HEK293 (cell line): ENCODE data around the gene TGM6.

Experiments
- CTCF ChIA-PET: fragments of 350-600 bp; formaldehyde crosslinking; extraction: SDS; loops from one replicate; lab custom pipeline; 2021; ENCODE audit warnings: antibody characterized with exemption; lab: Yijun Ruan, JAX
- POLR2A ChIA-PET: fragments of 300-600 bp; formaldehyde crosslinking; extraction: SDS; loops from one replicate; lab custom pipeline; 2020; ENCODE audit warnings: antibody characterized with exemption, inconsistent platforms; lab: Yijun Ruan, JAX
- H3K27ac ChIP-seq: fragments of 200-500 bp; sonication (Bioruptor generic); 2 replicates; pipeline ENCODE4 v1.5.1; 2014; ENCODE audit warnings: low read depth, low read length, control low read depth, inconsistent platforms; ENCODE audit errors: extremely low read depth
- H3K36me3 ChIP-seq, 2 experiments: fragments of 200-500 bp in 1 of 2; sonication (Bioruptor generic) in 1 of 2; 1 replicate in 1 of 2; 2 replicates in 1 of 2; pipeline ENCODE4 v1.5.1; 2014 to 2017; ENCODE audit warnings: inconsistent platforms in 2 of 2, low read length in 2 of 2; ENCODE audit not compliant: control insufficient read depth in 2 of 2, insufficient read depth in 1 of 2
- H3K4me1 ChIP-seq: fragments of 200-500 bp; sonication (Bioruptor generic); 2 replicates; pipeline ENCODE4 v1.5.1; 2014; ENCODE audit warnings: mild to moderate bottlenecking, low read length, inconsistent platforms; ENCODE audit not compliant: control insufficient read depth, insufficient read depth
- H3K4me3 ChIP-seq: 2 replicates; pipeline ENCODE4 v1.5.1; 2011; ENCODE audit warnings: low read depth, mild to moderate bottlenecking, control low read depth, low read length, moderate library complexity
- H3K9me3 ChIP-seq: fragments of 200-500 bp; sonication (Bioruptor generic); 2 replicates; pipeline ENCODE4 v1.5.1; 2014; ENCODE audit warnings: low read depth, low read length, inconsistent platforms; ENCODE audit not compliant: control insufficient read depth, insufficient read depth
- FEZF1 ChIP-seq: fragments of 450-650 bp; formaldehyde crosslinking; IDR thresholded peaks from 2 replicates; pipeline ENCODE4 v1.5.1; 2016; ENCODE audit warnings: missing biosample characterization, missing genetic modification characterization
- GFI1B ChIP-seq: fragments of 450-650 bp; formaldehyde crosslinking; IDR thresholded peaks from 2 replicates; pipeline ENCODE4 v1.5.1; 2016; ENCODE audit warnings: missing biosample characterization, missing genetic modification characterization
- GLIS2 ChIP-seq: fragments of 450-650 bp; formaldehyde crosslinking; IDR thresholded peaks from 2 replicates; pipeline ENCODE4 v1.5.1; 2016; ENCODE audit warnings: missing biosample characterization, missing genetic modification characterization
- HOXC10 ChIP-seq: sonication (generic); formaldehyde crosslinking; IDR thresholded peaks from 2 replicates; pipeline ENCODE4 v1.8.1; 2023; ENCODE audit warnings: mild to moderate bottlenecking, missing genetic modification reagents
- KLF16 ChIP-seq: fragments of 450-650 bp; formaldehyde crosslinking; IDR thresholded peaks from 2 replicates; pipeline ENCODE4 v1.5.1; 2017; ENCODE audit warnings: missing biosample characterization, missing genetic modification characterization
- KLF9 ChIP-seq: fragments of 450-650 bp; formaldehyde crosslinking; IDR thresholded peaks from 2 replicates; pipeline ENCODE4 v1.5.1; 2016; ENCODE audit warnings: missing biosample characterization, missing genetic modification characterization, low read depth
- MEIS1 ChIP-seq: sonication (generic); formaldehyde crosslinking; IDR thresholded peaks from 2 replicates; pipeline ENCODE4 v1.8.1; 2022; ENCODE audit warnings: missing genetic modification reagents, mild to moderate bottlenecking, borderline replicate concordance
- PBX3 ChIP-seq: sonication (generic); formaldehyde crosslinking; IDR thresholded peaks from 2 replicates; pipeline ENCODE4 v1.8.1; 2022; ENCODE audit warnings: mild to moderate bottlenecking, moderate library complexity, missing genetic modification reagents
- TCF7L2 ChIP-seq: IDR thresholded peaks from 2 replicates; pipeline ENCODE4 v1.6.1; 2011; ENCODE audit warnings: low read depth, mild to moderate bottlenecking, inconsistent platforms, low read length, moderate library complexity, borderline replicate concordance
- ZFP41 ChIP-seq: fragments of 450-650 bp; formaldehyde crosslinking; IDR thresholded peaks from 2 replicates; pipeline ENCODE4 v1.5.1; 2016; ENCODE audit warnings: missing biosample characterization, missing genetic modification characterization, borderline replicate concordance
- ZNF248 ChIP-seq: fragments of 450-650 bp; formaldehyde crosslinking; IDR thresholded peaks from 2 replicates; pipeline ENCODE4 v1.5.1; 2017; ENCODE audit warnings: missing biosample characterization, missing genetic modification characterization
- ZNF280D ChIP-seq: fragments of 450-650 bp; formaldehyde crosslinking; IDR thresholded peaks from 2 replicates; pipeline ENCODE4 v1.5.1; 2016; ENCODE audit warnings: missing biosample characterization, missing genetic modification characterization
- ZNF292 ChIP-seq: fragments of 450-650 bp; formaldehyde crosslinking; IDR thresholded peaks from 2 replicates; pipeline ENCODE4 v1.5.1; 2016; ENCODE audit warnings: low read depth, missing biosample characterization, missing genetic modification characterization, borderline replicate concordance
- ZNF335 ChIP-seq: fragments of 450-650 bp; formaldehyde crosslinking; conservative IDR thresholded peaks from 2 replicates; pipeline ENCODE4 v1.5.1; 2016; ENCODE audit warnings: missing biosample characterization, missing genetic modification characterization
- ZNF544 ChIP-seq: fragments of 450-650 bp; formaldehyde crosslinking; IDR thresholded peaks from 2 replicates; pipeline ENCODE4 v1.5.0; 2017; ENCODE audit warnings: missing biosample characterization, missing genetic modification characterization
- ZNF76 ChIP-seq: fragments of 450-650 bp; formaldehyde crosslinking; IDR thresholded peaks from 2 replicates; pipeline ENCODE4; 2016; ENCODE audit warnings: low read depth, missing biosample characterization, missing genetic modification characterization, borderline replicate concordance
- ZNF776 ChIP-seq: fragments of 450-650 bp; formaldehyde crosslinking; IDR thresholded peaks from 2 replicates; pipeline ENCODE4 v1.5.0; 2017; ENCODE audit warnings: missing biosample characterization, missing genetic modification characterization, borderline replicate concordance
- ZNF777 ChIP-seq: fragments of 450-650 bp; formaldehyde crosslinking; IDR thresholded peaks from 2 replicates; pipeline ENCODE4 v1.5.1; 2017; ENCODE audit warnings: missing biosample characterization, missing genetic modification characterization, borderline replicate concordance
- TF ChIP-seq, protein P1 (sequence below): fragments of 450-650 bp; IDR thresholded peaks from 2 replicates; pipeline ENCODE4 v1.5.1; 2018; ENCODE audit warnings: missing biosample characterization, mild to moderate bottlenecking, missing genetic modification characterization
- TF ChIP-seq, protein P2 (sequence below): fragments of 450-650 bp; formaldehyde crosslinking; IDR thresholded peaks from 2 replicates; pipeline ENCODE4 v1.5.0; 2017; ENCODE audit warnings: missing biosample characterization, missing genetic modification characterization, borderline replicate concordance

The TGM6 gene

DNA sequence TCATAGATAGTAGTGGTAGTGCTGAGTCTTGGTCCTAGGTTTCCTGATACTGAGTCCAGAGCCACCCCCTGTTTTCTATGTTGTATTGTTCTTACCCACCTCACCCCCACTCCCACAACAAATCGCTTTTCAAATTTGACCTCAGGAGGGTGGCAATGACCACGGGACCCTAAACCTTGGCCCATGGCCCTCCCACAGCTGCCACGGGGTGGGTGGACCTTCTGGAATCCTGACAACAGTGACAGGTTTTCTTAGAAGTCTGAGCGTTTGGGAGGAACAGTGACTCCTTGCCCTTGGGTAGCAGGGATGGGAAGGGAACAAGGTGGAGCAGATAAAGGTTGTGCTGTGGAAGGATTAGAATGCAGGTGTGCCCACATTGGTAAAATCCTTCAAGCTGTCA is 48.0 kb upstream of the TGM6 start:
- Histone ChIP-seq H3K27ac (no peak overlapping the region), H3K4me3 (no peak overlapping the region)
- no peak for TF ChIP-seq GLIS2 (tag by site-specific recombination)
- no peak for TF ChIP-seq MEIS1 (CRISPR knock-in tag)
- TF ChIP-seq, all 188 proteins: peak for 0
- Histone ChIP-seq H3K9me3 (no peaks in the 10 kb centered on the region), H3K36me3 (no peaks in the 10 kb centered on the region), H3K4me1 (0 out of 2 replicates have a peak, but pooled peaks cover 3% of the 10 kb centered on the region)
- CTCF ChIA-PET, result interaction anchor here (0.7 to 1.4 kb wide), 2 partner anchors 55 to 123 kb away, joined by 4 read pairs; no protein-coding TSS in a partner anchor
- POLR2A ChIA-PET, result no interaction called here

DNA sequence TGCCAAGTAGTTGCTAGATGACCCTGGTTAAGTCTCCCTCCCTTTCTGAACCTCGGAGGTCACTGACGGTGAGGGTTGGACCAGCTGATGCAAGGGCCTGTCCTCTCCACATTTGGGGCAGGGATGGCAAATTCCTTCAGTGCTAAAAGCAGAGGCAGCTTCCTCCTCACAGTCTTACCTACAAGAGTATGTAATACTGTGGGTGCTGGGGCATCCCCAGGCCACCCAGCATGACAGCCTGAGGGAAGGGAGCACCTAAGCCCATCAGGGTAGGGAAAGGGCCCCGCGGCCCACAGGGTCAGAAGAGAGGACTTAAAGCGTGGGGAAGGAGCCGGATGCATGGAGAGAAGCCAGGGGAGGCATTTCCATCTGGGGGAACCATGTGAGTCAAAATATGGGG is 46.9 kb upstream of the TGM6 start:
- no peaks in the 10 kb centered on the region for H3K9me3 ChIP-seq
- H3K4me1 ChIP-seq, result 0 out of 2 replicates have a peak, but pooled peaks cover 3% of the 10 kb centered on the region
- TF ChIP-seq FEZF1 (tag by site-specific recombination) (no peak), ZNF292 (no peak)
- TF ChIP-seq, protein P1, sequence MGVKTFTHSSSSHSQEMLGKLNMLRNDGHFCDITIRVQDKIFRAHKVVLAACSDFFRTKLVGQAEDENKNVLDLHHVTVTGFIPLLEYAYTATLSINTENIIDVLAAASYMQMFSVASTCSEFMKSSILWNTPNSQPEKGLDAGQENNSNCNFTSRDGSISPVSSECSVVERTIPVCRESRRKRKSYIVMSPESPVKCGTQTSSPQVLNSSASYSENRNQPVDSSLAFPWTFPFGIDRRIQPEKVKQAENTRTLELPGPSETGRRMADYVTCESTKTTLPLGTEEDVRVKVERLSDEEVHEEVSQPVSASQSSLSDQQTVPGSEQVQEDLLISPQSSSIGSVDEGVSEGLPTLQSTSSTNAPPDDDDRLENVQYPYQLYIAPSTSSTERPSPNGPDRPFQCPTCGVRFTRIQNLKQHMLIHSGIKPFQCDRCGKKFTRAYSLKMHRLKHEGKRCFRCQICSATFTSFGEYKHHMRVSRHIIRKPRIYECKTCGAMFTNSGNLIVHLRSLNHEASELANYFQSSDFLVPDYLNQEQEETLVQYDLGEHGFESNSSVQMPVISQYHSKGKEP (tag by site-specific recombination), result no peak
- TF ChIP-seq, protein P2, sequence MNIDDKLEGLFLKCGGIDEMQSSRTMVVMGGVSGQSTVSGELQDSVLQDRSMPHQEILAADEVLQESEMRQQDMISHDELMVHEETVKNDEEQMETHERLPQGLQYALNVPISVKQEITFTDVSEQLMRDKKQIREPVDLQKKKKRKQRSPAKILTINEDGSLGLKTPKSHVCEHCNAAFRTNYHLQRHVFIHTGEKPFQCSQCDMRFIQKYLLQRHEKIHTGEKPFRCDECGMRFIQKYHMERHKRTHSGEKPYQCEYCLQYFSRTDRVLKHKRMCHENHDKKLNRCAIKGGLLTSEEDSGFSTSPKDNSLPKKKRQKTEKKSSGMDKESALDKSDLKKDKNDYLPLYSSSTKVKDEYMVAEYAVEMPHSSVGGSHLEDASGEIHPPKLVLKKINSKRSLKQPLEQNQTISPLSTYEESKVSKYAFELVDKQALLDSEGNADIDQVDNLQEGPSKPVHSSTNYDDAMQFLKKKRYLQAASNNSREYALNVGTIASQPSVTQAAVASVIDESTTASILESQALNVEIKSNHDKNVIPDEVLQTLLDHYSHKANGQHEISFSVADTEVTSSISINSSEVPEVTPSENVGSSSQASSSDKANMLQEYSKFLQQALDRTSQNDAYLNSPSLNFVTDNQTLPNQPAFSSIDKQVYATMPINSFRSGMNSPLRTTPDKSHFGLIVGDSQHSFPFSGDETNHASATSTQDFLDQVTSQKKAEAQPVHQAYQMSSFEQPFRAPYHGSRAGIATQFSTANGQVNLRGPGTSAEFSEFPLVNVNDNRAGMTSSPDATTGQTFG (tag by site-specific recombination), result no peak
- ChIA-PET POLR2A (no interaction called here), CTCF (interaction anchor here (1.4 kb wide), 1 partner anchor 53 kb away, joined by 4 read pairs; no protein-coding TSS in a partner anchor)
- no peak overlapping the region for H3K4me3 ChIP-seq
- H3K27ac ChIP-seq, result no peak overlapping the region
- no peaks in the 10 kb centered on the region for H3K36me3 ChIP-seq

DNA sequence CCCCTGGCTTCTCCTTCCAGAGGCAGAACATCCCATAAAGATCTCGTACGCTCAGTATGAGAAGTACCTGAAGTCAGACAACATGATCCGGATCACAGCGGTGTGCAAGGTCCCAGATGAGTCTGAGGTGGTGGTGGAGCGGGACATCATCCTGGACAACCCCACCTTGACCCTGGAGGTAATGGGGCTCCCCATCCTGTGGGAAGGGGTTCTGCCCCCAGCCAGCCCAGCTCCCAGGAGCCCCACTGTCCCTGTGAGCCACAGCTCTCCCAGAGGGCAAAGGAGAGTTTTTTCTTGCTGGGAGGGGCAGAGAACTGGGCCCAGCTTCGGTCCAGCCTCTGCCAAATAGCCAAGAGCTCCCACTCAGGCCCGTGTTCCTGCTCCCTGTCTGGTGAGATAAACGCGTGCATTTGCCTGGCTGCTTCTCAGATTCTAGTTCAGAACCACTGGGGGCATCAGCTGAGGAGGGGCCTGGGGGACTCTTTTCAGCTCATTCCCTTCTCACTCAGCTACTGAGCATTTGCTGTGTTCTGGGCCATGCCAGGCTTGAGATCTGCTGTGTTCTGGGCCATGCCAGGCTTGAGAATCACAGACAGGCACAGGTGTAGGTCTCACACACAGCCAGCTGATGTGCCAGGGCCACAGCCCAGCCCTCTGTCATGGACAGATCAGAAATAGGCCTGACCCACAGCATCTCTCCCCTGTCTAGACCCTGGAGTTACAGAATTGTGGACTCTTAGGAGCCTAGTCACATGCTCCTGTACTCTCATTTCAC is 45.4 kb upstream of the TGM6 start:
- Histone ChIP-seq H3K27ac (no peak overlapping the region), H3K4me3 (no peak overlapping the region), H3K36me3 (no peaks in the 10 kb centered on the region), H3K9me3 (no peaks in the 10 kb centered on the region), H3K4me1 (no peaks in the 10 kb centered on the region)
- ChIA-PET POLR2A (no interaction called here), CTCF (no interaction called here)
- TF ChIP-seq GFI1B (tag by site-specific recombination), result no peak
- TF ChIP-seq ZNF76 (tag by site-specific recombination), result no peak
- no peak for TF ChIP-seq ZNF776 (tag by site-specific recombination)
- no peak for TF ChIP-seq ZNF544 (tag by site-specific recombination)
- TF ChIP-seq ZNF280D, result no peak
- no peak for TF ChIP-seq ZNF777 (tag by site-specific recombination)
- no peak for TF ChIP-seq ZFP41 (tag by site-specific recombination)
- TF ChIP-seq KLF9 (tag by site-specific recombination), result no peak
- no peak for TF ChIP-seq ZNF335
- TF ChIP-seq KLF16, result no peak
- TF ChIP-seq, protein P1 (tag by site-specific recombination), result no peak
- no peak for TF ChIP-seq TCF7L2
- no peak for TF ChIP-seq PBX3 (CRISPR knock-in tag)
- TF ChIP-seq ZNF248, result no peak
- no peak for TF ChIP-seq HOXC10 (CRISPR knock-in tag)
